ENCODE measurements around the gene CYP1A2.

The CYP1A2 gene

GRCh38 chr15:74804935-74805334, 56.3 kb downstream of the CYP1A2 start:
- Histone ChIP-seq H3K9me3 (ENCODE audit: control insufficient read depth, low read depth, low read length) (no peaks in the 10 kb centered on the region), H3K27me3 (ENCODE audit: control insufficient read depth, insufficient read depth, low read length) (no peaks in the 10 kb centered on the region), H3K9ac (ENCODE audit: low read length) (no peak overlapping the region), H3K4me1 (ENCODE audit: control insufficient read depth, low read depth, low read length) (no peaks in the 10 kb centered on the region), H3K4me3 (ENCODE audit: low read length) (no peak overlapping the region), H3K36me3 (ENCODE audit: control insufficient read depth, low read depth, low read length) (peaks cover 21% of the 10 kb centered on the region), H3K27ac (ENCODE audit: low read length) (no peak overlapping the region)
